Measurements from ENCODE around the gene INHBC. TPM values are rescaled to one million over a fixed set of nuclear protein-coding genes. Genes with fewer than 3 reads are reported as not detected.

INHBC gene
- polyA plus RNA-seq, 1 of the 3 experiments (the other 2 are of a cell fraction), result 0.08 TPM

DNA sequence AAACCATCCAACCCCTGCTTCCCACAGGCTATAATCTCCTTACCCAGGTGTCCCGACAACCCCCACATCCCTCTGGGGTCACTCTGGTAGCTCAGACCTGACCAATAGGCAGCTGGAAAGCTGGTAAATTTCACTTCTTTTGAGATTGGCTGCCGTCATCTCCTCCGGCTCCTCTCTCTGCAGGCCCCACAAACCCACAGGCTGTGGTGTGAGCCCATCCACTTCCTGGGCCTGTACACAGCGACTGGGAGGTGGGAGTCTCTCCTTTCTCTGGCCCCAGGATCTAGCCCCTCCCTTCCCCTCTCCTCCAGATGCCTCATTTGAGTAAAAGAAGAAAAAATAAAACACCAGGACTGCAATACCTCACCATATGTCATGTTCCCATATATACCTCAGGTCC, 709 bp downstream of the INHBC start:
- H4K20me1 ChIP-seq (ENCODE audit: insufficient read depth), result no peaks in the 10 kb centered on the region
- H2AFZ ChIP-seq (ENCODE audit: low read depth), result no peak overlapping the region
- CTCF ChIA-PET, result interaction anchor here (0.9 to 3.4 kb wide), 4 partner anchors 18 to 128 kb away, joined by 4 to 9 read pairs (median 7); partner anchors contain the start of gene GLI1

More for the DNA sequence above, 709 bp downstream of the INHBC start:
- peaks cover 5% of the 10 kb centered on the region for H3F3A ChIP-seq (replicated peaks; ENCODE audit: insufficient read depth)
- no peak overlapping the region for H3K27ac ChIP-seq (ENCODE audit: low read depth in 2 of 2, low read length in 1 of 2)
- DNase-seq, result no peak
- no peak for TF ChIP-seq EZH2phosphoT487 (IDR thresholded peaks at IDR 0.05; ENCODE audit: borderline replicate concordance, low read depth)
- TF ChIP-seq, protein P1, sequence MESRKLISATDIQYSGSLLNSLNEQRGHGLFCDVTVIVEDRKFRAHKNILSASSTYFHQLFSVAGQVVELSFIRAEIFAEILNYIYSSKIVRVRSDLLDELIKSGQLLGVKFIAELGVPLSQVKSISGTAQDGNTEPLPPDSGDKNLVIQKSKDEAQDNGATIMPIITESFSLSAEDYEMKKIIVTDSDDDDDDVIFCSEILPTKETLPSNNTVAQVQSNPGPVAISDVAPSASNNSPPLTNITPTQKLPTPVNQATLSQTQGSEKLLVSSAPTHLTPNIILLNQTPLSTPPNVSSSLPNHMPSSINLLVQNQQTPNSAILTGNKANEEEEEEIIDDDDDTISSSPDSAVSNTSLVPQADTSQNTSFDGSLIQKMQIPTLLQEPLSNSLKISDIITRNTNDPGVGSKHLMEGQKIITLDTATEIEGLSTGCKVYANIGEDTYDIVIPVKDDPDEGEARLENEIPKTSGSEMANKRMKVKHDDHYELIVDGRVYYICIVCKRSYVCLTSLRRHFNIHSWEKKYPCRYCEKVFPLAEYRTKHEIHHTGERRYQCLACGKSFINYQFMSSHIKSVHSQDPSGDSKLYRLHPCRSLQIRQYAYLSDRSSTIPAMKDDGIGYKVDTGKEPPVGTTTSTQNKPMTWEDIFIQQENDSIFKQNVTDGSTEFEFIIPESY (IDR thresholded peaks at IDR 0.05; ENCODE audit: borderline replicate concordance, low read depth), result no peak
- TF ChIP-seq POLR2AphosphoS5 (IDR thresholded peaks at IDR 0.05; ENCODE audit: low read depth, low read length), result no peak
- no peak for TF ChIP-seq GABPA (IDR thresholded peaks at IDR 0.05; ENCODE audit: low read depth)
- TF ChIP-seq, protein P2, sequence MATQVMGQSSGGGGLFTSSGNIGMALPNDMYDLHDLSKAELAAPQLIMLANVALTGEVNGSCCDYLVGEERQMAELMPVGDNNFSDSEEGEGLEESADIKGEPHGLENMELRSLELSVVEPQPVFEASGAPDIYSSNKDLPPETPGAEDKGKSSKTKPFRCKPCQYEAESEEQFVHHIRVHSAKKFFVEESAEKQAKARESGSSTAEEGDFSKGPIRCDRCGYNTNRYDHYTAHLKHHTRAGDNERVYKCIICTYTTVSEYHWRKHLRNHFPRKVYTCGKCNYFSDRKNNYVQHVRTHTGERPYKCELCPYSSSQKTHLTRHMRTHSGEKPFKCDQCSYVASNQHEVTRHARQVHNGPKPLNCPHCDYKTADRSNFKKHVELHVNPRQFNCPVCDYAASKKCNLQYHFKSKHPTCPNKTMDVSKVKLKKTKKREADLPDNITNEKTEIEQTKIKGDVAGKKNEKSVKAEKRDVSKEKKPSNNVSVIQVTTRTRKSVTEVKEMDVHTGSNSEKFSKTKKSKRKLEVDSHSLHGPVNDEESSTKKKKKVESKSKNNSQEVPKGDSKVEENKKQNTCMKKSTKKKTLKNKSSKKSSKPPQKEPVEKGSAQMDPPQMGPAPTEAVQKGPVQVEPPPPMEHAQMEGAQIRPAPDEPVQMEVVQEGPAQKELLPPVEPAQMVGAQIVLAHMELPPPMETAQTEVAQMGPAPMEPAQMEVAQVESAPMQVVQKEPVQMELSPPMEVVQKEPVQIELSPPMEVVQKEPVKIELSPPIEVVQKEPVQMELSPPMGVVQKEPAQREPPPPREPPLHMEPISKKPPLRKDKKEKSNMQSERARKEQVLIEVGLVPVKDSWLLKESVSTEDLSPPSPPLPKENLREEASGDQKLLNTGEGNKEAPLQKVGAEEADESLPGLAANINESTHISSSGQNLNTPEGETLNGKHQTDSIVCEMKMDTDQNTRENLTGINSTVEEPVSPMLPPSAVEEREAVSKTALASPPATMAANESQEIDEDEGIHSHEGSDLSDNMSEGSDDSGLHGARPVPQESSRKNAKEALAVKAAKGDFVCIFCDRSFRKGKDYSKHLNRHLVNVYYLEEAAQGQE (IDR thresholded peaks at IDR 0.05; ENCODE audit: low read depth, low read length), result no peak
- no peak for TF ChIP-seq TAF1 (IDR thresholded peaks at IDR 0.05; ENCODE audit: borderline replicate concordance, low read depth, low read length)
- no peak for TF ChIP-seq SMC3 (IDR thresholded peaks at IDR 0.05; ENCODE audit: low read depth, low read length)
- no peak for TF ChIP-seq MAX (IDR thresholded peaks at IDR 0.05; ENCODE audit: low read depth)
- TF ChIP-seq, protein P3, sequence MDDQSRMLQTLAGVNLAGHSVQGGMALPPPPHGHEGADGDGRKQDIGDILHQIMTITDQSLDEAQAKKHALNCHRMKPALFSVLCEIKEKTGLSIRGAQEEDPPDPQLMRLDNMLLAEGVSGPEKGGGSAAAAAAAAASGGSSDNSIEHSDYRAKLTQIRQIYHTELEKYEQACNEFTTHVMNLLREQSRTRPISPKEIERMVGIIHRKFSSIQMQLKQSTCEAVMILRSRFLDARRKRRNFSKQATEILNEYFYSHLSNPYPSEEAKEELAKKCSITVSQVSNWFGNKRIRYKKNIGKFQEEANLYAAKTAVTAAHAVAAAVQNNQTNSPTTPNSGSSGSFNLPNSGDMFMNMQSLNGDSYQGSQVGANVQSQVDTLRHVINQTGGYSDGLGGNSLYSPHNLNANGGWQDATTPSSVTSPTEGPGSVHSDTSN (IDR thresholded peaks at IDR 0.05), result no peak
- no peak for TF ChIP-seq RCOR1 (IDR thresholded peaks at IDR 0.05; ENCODE audit: low read length)
- TF ChIP-seq FOXM1 (IDR thresholded peaks at IDR 0.05; ENCODE audit: low read depth), result no peak
- no peak for TF ChIP-seq CTCF (IDR thresholded peaks at IDR 0.05)
- TF ChIP-seq TEAD4 (IDR thresholded peaks at IDR 0.05; ENCODE audit: borderline replicate concordance, insufficient read depth), result no peak
- no peaks in the 10 kb centered on the region for H3K36me3 ChIP-seq (replicated peaks in 1 of 2; ENCODE audit: control insufficient read depth in 1 of 2, insufficient read depth in 2 of 2, low read length in 1 of 2)
- no peaks in the 10 kb centered on the region; the same call in 1 of the 2 replicates for H3K79me2 ChIP-seq (ENCODE audit: insufficient read depth)
- H3K4me1 ChIP-seq (ENCODE audit: control insufficient read depth in 1 of 2, insufficient read depth in 2 of 2, low read depth in 1 of 2, low read length in 1 of 2), result no peaks in the 10 kb centered on the region
- H3K9me3 ChIP-seq, result no peaks in the 10 kb centered on the region
- no peaks in the 10 kb centered on the region for H3K27me3 ChIP-seq (ENCODE audit: insufficient read depth)
- 89% methylated on average over 4 of the region's 4 CpGs for WGBS (ENCODE audit: low lambda C conversion rate)
- POLR2A ChIA-PET, result no interaction called here
- H3K9me2 ChIP-seq, result no peaks in the 10 kb centered on the region
- no peak overlapping the region for H3K9ac ChIP-seq
- no peak overlapping the region for H3K4me2 ChIP-seq
- no peak overlapping the region for H3K4me3 ChIP-seq (ENCODE audit: low read depth in 2 of 2, low read length in 1 of 2)
